Fibroblast of skin of abdomen (primary cell): Measurements from ENCODE around the gene SNUPN.
"Not testable (repeated sequence)": the region's sequence is repeated elsewhere in the genome, so short reads cannot be mapped to it uniquely, and the experiment has no call there.

Source experiments
- DNase-seq: peaks from one replicate; pipeline ENCODE4 v3.0.0-alpha.2; 2013

The SNUPN gene

DNA sequence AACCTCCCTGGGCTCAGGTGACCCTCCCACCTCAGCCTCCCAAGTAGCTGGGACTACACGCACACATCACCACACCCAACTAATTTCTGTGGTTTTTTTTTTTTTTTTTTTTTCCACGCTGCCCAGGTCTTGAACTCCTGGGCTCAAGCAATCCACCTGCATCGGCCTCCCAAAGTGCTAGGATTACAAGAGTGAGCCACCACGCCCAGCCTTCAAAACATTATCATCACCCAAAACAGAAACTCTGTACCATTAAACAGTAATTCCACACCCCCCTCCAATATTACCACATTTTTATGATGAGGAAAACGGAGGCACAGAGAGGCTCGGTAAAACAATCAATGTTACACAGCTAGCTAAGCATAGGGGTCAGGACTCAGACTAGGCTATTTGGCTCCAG is 10.5 kb upstream of the SNUPN start:
- no peak for DNase-seq

DNA sequence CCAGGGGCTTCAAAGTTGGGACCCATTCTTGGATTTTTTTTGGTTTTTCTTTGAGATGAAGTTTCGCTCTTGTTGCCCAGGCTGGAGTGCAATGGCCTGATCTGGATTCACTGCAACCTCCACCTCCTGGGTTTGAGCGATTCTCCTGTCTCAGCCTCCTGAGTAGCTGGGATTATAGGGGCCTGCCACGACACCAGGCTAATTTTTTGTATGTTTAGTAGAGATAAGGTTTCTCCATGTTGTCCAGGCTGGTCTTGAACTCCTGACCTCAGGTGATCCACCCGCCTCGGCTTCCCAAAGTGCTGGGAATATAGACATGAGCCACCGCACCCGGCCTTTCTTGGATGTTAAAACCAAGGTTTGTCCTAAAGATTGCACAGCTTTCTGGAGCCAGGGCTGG is 8.4 kb upstream of the SNUPN start:
- not testable (repeated sequence) for DNase-seq

- no peak for DNase-seq
Measured at GRCh38 chr15:75631935-75632334, 6.4 kb upstream of the SNUPN start.

DNA sequence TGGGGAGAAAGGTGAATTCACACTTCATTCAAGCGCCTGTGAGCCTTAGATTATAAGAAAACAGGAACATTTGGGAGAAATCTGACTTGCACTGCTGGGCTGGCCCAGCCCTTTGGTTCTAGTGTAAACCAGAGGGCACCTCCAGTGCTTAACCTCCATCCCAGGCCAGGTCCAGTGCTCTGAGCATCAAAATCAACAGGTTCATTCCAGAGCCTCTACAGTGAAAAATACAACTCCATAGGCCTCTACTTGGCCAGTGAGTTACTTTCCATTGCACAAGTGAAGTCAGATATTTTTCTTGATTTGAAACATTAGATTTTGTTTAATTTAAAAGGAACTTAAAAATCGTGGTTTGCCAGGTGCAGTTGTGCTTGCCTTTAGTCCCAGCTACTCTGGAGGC is 3.0 kb downstream of the SNUPN start:
- DNase-seq, result no peak

DNA sequence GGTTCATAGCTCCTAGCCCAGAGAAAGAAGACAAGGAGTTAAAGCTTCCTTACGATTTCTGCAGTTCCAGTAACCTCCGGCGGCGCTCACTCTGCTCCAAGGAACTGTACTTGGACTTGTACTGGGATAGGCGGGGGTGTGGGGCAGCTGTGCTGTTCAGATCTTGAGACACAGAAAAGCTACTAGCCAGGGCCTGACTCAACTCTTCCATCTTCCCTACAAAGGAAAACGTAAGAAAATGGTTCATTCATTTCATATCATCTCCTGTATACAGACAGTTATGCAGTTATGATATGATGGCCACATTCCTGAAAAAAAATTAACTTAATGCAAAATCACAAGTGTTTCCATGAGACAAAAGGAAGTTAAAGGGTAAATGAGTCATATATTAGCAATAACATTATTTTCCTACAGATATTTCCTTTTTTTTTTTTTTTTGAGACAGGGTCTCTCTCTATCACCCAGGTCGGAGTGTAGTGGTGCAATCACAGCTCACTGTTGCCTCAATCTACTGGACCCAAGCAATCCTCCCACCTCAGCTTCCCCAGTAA is 4.6 kb downstream of the SNUPN start:
- DNase-seq, result peak; percentile 93

- DNase-seq, result peak; percentile 79
Measured at GRCh38 chr15:75620058-75620820, 5.3 kb downstream of the SNUPN start.

GRCh38 chr15:75616766-75617165 is 8.8 kb downstream of the SNUPN start:
- no peak for DNase-seq

GRCh38 chr15:75606711-75607699 is 18.5 kb downstream of the SNUPN start:
- DNase-seq, result peak; percentile 28

DNA sequence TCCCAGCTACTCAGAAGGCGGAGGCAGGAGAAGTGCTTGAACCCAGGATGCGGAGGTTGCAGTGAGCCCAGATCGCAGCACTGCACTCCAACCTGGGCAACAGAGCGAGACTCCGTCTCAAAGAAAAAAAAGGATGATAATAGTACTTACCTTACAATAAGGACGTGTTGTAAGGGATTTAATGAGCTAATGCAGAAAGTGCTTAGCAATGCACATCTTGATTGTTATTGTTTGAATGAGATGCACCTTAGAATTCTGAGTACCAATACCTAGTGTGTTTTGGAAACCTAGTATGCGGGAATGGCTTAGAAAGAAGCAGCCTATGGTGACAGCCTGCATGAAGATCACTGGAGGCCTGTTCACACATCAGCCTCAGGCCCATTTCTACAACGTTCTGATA is 19.5 kb downstream of the SNUPN start:
- no peak for DNase-seq

DNA sequence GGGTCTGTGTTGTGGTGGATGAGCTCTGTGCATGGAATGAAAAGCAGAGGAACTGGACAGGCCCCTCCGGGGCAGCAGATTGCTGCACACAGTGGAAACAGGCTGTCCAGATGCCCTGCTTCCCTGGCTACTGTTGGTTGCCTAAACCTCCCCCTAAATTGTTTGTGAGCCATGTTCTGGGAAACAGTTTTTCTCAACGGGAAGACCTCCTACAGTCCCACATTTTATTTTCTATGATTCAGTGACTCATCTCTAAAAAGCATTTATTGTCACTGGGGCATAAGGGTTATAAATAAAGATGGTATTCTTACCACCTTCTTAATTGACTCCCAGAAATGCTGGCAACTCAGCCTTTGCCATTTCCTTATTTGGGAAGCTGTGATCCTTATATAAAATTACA is 26.1 kb downstream of the SNUPN start:
- DNase-seq, result no peak

DNA sequence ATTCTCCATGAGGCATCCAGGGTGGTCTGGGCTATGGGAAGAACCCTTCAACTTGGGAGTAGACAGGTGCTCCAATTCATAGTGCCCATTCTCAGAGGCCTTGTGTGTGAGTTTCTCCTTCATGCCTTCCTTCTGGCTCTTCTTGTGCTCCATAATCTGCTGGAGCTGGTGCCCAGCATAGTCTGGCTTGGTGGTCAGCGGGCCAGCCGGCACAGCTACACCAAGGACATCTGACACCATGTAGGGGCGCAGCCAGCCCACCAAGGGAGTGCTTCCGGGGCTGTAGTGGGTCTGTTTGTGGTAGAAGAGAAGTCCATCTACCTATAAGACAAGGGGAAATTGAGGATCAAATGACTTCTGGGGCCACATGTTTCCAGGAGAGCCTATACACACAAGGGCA is 27.2 kb downstream of the SNUPN start:
- no peak for DNase-seq

DNA sequence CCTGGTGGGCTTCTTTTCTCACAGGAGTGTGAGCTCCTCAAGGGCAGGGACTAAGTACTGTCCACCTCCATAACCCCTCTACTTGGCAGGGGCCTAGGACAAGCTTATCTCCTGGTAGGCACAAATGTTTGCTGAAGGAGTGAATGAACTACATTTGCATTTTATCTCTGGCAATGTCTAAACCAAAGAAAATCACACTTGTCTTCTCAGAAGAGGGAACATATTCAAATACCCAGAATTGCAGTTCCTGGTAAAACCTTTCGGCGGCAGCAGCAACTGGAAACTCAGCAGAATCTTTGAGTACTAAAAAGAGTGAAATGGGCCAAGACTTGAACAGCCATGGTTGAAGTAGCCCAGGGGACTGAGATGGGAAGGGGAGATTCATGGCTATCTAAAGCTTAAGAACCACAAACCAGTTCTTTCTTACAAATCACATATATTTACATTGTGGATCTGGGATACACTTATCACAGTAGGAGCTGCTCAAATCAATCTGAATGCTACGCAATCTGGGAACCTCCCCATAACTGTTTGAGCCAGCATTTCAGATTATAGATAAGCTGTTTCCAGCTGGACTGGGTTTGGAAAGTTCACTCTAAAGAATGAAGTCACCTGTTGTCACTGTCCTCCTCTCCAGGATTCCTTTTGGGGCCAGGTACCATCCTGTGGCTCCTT is 27.7 kb downstream of the SNUPN start:
- DNase-seq, result no peak

DNA sequence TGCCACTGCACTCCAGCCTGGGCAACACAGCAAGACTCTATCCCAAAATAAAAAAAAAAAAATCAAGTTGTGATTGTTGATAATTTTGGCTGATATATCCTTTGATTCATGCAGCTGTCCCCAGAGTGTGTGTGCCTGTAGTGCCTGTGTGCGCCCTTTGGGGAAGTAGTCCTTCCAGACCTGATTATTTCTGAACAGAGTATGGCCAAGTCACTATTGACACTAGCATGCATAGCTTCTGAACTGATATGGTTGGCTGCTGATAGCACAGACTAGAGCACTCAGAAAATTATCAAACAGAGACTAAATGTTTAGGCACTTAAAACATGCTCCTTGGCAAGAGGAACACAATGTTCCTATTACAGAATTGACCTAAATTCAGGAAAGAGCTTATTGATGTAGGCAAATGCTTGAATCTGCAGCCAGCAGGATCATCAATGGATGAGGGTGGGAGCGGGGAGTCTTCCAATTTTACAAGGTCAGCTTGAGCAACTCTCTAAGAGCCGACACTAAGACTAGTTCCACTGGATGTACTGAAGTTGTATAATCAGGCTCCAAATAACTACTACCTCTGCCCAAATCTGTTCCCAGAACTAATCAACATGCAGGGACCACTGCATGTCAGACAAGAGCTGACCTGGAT is 28.7 kb downstream of the SNUPN start:
- DNase-seq, result no peak

GRCh38 chr15:75594276-75594675 is 31.2 kb downstream of the SNUPN start:
- no peak for DNase-seq

- DNase-seq, result no peak
Measured at GRCh38 chr15:75591655-75592364, 33.7 kb downstream of the SNUPN start.

DNA sequence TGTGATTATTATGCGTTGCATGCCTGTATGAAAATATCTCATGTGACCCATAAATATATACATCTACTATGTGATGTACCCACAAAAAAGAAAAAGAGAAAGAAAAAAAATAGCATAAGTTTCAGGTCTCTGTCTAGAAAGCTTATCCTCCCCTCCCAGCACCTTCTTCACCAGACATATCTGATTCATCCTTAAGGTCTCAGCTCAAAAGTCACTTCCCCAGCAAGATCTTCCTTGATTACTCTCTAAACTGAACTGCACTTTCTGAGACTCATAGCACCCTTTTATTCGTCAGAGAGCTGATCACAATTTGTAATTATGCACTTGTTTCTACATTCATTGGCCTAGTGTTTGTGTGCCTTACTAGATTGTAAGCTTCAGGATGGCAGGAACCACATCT is 35.3 kb downstream of the SNUPN start:
- DNase-seq, result no peak

- no peak for DNase-seq
Measured at GRCh38 chr15:75589071-75589470, 36.5 kb downstream of the SNUPN start.

- DNase-seq, result not testable (repeated sequence)
Measured at GRCh38 chr15:75586422-75586821, 39.1 kb downstream of the SNUPN start.

DNA sequence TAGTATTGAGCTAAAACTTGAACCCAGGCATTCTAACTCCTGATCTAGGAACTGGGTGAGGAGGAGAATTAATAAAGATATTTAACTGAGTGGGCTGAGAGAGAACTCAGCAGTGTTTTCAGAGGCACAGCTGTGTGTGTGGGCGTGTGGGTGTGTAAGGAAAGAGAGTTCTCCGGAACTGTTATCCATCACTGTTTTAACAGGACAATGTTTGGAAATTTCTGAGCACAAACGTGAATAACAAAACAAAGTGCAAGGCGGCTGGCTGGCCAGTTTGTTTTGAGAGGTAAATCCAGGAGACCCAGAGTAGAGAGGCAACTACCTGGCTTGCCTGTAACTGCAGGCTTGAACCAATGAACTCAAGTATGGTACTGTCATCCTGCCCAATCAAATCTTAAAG is 41.4 kb downstream of the SNUPN start:
- no peak for DNase-seq

DNA sequence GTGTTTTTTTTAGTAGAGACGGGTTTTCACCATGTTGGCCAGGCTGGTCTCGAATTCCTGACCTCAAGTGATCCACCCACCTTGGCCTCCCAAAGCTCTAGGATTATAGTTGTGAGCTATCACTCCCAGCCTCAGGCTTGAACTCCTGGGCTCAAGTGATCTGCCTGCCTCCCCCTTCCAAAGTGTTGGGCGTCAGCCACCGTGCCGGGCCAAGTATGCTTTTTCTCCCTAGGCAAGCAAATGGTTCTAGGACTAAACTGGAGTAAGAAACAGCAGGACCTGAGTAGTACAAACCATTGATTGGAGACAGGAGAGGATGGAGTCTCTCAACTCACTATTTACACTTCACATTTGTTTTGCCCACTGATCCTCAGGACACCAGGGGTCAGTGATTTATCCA is 41.8 kb downstream of the SNUPN start:
- DNase-seq, result no peak

GRCh38 chr15:75582943-75583342 is 42.6 kb downstream of the SNUPN start:
- DNase-seq, result not testable (repeated sequence)
